ENCODE measurements around the gene STX5. TPM values are rescaled to one million over a fixed set of nuclear protein-coding genes. Genes with fewer than 3 reads are reported as not detected.

The STX5 gene, protein sequence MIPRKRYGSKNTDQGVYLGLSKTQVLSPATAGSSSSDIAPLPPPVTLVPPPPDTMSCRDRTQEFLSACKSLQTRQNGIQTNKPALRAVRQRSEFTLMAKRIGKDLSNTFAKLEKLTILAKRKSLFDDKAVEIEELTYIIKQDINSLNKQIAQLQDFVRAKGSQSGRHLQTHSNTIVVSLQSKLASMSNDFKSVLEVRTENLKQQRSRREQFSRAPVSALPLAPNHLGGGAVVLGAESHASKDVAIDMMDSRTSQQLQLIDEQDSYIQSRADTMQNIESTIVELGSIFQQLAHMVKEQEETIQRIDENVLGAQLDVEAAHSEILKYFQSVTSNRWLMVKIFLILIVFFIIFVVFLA
- 10 to 100 TPM; 27.1 to 37.8 (median 31.2) TPM for total RNA-seq
- 10 to 100 TPM; 27.8 to 31.2 (median 28.9) TPM for polyA plus RNA-seq

- peak; percentile 100 for DNase-seq
- 0% methylated on average over 65 of the region's 65 CpGs for WGBS, 2 donors
- no peaks in the 10 kb centered on the region for H3K27me3 ChIP-seq
- intact Hi-C loops (cut with DNase I), result loop anchor here (2.0 to 5.0 kb wide), 3 partner anchors 27 to 104 kb away; partner anchors contain the start of genes HNRNPUL2, NXF1, TMEM223 and TTC9C
- H3K36me3 ChIP-seq, result peaks cover 12 to 48% (median 20%) of the 10 kb centered on the region in 4 donors
- peak within 1 kb of the TSS; percentile 95 to 99 (median 96) for H3K27ac ChIP-seq
- no peaks in the 10 kb centered on the region for H3K9me3 ChIP-seq
- TF ChIP-seq POLR2A (IDR thresholded peaks at IDR 0.05), result peak; percentile 87 to 90
- peak; percentile 94 to 98 (median 96) for TF ChIP-seq POLR2AphosphoS5 (IDR thresholded peaks at IDR 0.05)
- no peak for TF ChIP-seq CTCF (IDR thresholded peaks at IDR 0.05)
- H3K4me1 ChIP-seq, result peaks cover 0 to 51% (median 45%) of the 10 kb centered on the region in 4 donors
- H3K4me3 ChIP-seq, result peak within 1 kb of the TSS; percentile 77 to 90 (median 84)
These were observed at the start of gene STX5 for GRCh38 chr11:62831520-62832335. TSS of gene STX5 (minus strand) at chr11:62832051. CDS start at chr11:62831243, 808 bp downstream.

GRCh38 chr11:62880803-62881578 lies 49.1 kb upstream of the STX5 start, which contains the start of gene SLC3A2:
TSS of gene SLC3A2 (plus strand) at chr11:62880896. CDS start at chr11:62881024, 128 bp downstream.
- intact Hi-C loops (cut with DNase I), result loop anchor here (1.0 to 10.0 kb wide), 4 partner anchors 24 to 486 kb away; no protein-coding TSS in a partner anchor
- peak; percentile 96 for DNase-seq
- WGBS, 2 donors, result 0 to 1% methylated on average over 69 of the region's 69 CpGs
- H3K27ac ChIP-seq, result peak within 1 kb of the TSS; percentile 97 to 100 (median 98)
- peaks cover 0 to 55% (median 49%) of the 10 kb centered on the region in 4 donors for H3K4me1 ChIP-seq
- TF ChIP-seq EP300 (IDR thresholded peaks at IDR 0.05) (peak in 1 of 4 donors; percentile 24), POLR2A (IDR thresholded peaks at IDR 0.05) (peak; percentile 99), POLR2AphosphoS5 (IDR thresholded peaks at IDR 0.05) (peak; percentile 99 to 100 (median 100)), CTCF (IDR thresholded peaks at IDR 0.05) (peak; percentile 45 to 64 (median 58))
- H3K9me3 ChIP-seq, result no peaks in the 10 kb centered on the region
- H3K36me3 ChIP-seq, result peaks cover 20 to 38% (median 33%) of the 10 kb centered on the region in 4 donors
- peak within 1 kb of the TSS; percentile 72 to 99 (median 88) for H3K4me3 ChIP-seq
- no peaks in the 10 kb centered on the region for H3K27me3 ChIP-seq

- Histone ChIP-seq H3K27ac (peak overlapping the region; percentile 97 to 100 (median 98)), H3K4me3 (peak overlapping the region; percentile 72 to 99 (median 88)), H3K4me1 (peaks cover 0 to 49% (median 46%) of the 10 kb centered on the region in 4 donors), H3K36me3 (peaks cover 13 to 31% (median 26%) of the 10 kb centered on the region in 4 donors), H3K9me3 (no peaks in the 10 kb centered on the region), H3K27me3 (no peaks in the 10 kb centered on the region)
- no peak for TF ChIP-seq POLR2A (IDR thresholded peaks at IDR 0.05)
- TF ChIP-seq CTCF (IDR thresholded peaks at IDR 0.05), result no peak
- no peak for TF ChIP-seq POLR2AphosphoS5 (IDR thresholded peaks at IDR 0.05)
- TF ChIP-seq EP300 (IDR thresholded peaks at IDR 0.05), result no peak
- WGBS, 2 donors, result 2 to 5% methylated on average over 16 of the region's 16 CpGs
- no peak for DNase-seq
- intact Hi-C loops (cut with DNase I), result loop anchor here (1.0 to 10.0 kb wide), 4 partner anchors 24 to 486 kb away; no protein-coding TSS in a partner anchor
These were observed 48.5 kb upstream of the STX5 start for GRCh38 chr11:62880231-62880802.

All from sigmoid colon (tissue), 7 donors.